Measurements from ENCODE around the gene KLHDC9.

DNA sequence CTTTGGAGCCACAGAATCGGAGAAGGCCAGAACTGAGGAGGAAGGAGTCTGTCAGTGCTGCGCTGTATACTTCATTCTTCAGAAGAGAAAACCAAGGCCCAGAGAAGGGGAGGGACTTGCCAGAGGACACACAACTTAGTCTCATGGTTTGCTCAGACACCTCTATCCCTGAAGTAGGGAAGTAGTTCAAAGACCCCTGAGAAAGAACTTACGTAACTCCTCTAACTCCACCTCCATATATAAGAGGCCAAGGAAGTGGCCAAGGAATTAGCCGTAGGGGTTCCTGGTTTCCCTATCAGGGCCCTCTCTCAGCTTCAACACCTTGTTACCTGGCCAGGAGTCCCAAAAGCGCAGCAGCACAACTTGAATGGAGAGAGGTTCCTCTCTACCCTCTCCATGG, 8.2 kb upstream of the KLHDC9 start:
- TF ChIP-seq FOXP2 (optimal IDR thresholded peaks at IDR 0.05; ENCODE audit: borderline replicate concordance, extremely low read depth, extremely low read length, insufficient read depth): no peak
- no peak for TF ChIP-seq TAF1 (IDR thresholded peaks at IDR 0.05; ENCODE audit: borderline replicate concordance, insufficient read depth, low read length)

Measured in PFSK-1 (cell line).